Effector memory CD8-positive, alpha-beta T cell (primary cell): ENCODE results near the gene BMP6.

Source experiments
- ATAC-seq: fragments of 150-1000 bp; cut with Tn5 transposase; replicated peaks from 2 replicates; pipeline ENCODE4 v1.10.0; 2021; ENCODE audit warnings: mild to moderate bottlenecking, moderate library complexity
- DNase-seq, 3 experiments: peaks; one replicate each; pipeline ENCODE4 v3.0.0; 2021
- H3K27ac Mint-ChIP-seq, 2 donors: one replicate each; pipeline ENCODE4 v1.8.0; 2022; ENCODE audit warnings: mild to moderate bottlenecking in 2 of 2, mixed read lengths in 2 of 2, moderate library complexity in 2 of 2
- H3K27me3 Mint-ChIP-seq, 2 donors: one replicate each; pipeline ENCODE4 v1.8.0; 2022; ENCODE audit warnings: mixed read lengths in 2 of 2
- H3K36me3 Mint-ChIP-seq: one replicate; pipeline ENCODE4 v1.8.0; 2022; ENCODE audit warnings: mild to moderate bottlenecking, moderate library complexity, mixed read lengths; ENCODE audit not compliant: insufficient read depth
- H3K4me1 Mint-ChIP-seq, 2 donors: one replicate each; pipeline ENCODE4 v1.8.0; 2022; ENCODE audit warnings: low read depth in 2 of 2, mixed read lengths in 2 of 2
- H3K4me3 Mint-ChIP-seq, 2 donors: one replicate each; pipeline ENCODE4 v1.8.0; 2022; ENCODE audit warnings: mild to moderate bottlenecking in 2 of 2, mixed read lengths in 2 of 2, moderate library complexity in 2 of 2
- H3K9me3 Mint-ChIP-seq, 2 donors: one replicate each; pipeline ENCODE4 v1.8.0; 2022; ENCODE audit warnings: mixed read lengths in 2 of 2

Gene BMP6

GRCh38 chr6:7846966-7847818 lies 121.3 kb downstream of the BMP6 start:
- H3K4me1 Mint-ChIP-seq: no peaks in the 10 kb centered on the region

DNA sequence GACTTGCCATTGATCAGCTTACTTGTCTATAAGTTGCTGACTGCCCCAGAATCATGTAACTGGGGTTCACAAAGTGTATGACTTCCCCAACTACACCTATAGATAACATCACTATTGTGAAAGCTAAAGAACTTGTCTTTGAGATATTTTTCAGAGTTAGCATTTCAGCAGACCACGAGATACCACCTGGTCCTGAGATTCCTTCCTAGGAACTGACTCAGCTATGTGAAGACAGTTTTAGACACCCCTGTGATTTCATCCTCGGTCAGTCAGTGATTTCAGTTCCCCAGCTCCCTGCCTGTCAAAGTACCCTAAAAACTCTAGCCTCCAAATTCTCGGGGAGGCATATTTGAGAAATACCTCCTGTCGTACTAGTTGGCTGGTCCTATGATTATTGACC lies 122.3 kb downstream of the BMP6 start:
- no peak for ATAC-seq
- H3K9me3 Mint-ChIP-seq: peaks cover 0 to 1% of the 10 kb centered on the region in 2 donors
- DNase-seq: no peak
- no peak overlapping the region for H3K27ac Mint-ChIP-seq
- H3K4me1 Mint-ChIP-seq: no peaks in the 10 kb centered on the region
- H3K36me3 Mint-ChIP-seq: no peaks in the 10 kb centered on the region
- H3K27me3 Mint-ChIP-seq: peaks cover 22 to 38% of the 10 kb centered on the region in 2 donors
- H3K4me3 Mint-ChIP-seq: no peak overlapping the region

More at GRCh38 chr6:7846966-7847818, 121.3 kb downstream of the BMP6 start:
- ATAC-seq (no peak), DNase-seq (no peak)
- no peak overlapping the region for H3K27ac Mint-ChIP-seq
- H3K4me3 Mint-ChIP-seq: no peak overlapping the region
- no peaks in the 10 kb centered on the region for H3K9me3 Mint-ChIP-seq
- no peaks in the 10 kb centered on the region for H3K36me3 Mint-ChIP-seq
- peaks cover 23 to 40% of the 10 kb centered on the region in 2 donors for H3K27me3 Mint-ChIP-seq

DNA sequence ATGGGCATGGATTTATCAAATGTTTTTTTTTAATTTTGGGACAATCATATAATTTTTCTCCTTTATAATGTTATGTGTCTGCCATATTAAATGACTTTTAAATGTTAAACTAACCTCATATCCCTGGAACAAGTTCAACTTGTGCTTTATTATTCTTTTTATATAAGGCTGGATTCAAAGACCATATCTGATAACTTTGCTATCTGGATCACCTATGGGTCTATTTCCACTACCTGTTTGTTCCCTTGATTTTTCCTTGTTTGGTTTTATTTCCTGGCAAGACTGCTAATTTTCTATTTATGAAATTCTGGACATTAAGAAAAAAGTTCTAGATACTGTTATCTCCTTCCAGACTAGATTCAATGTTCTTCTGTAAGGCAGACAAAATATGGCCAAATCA lies 125.9 kb downstream of the BMP6 start:
- H3K27me3 Mint-ChIP-seq: peaks cover under 1 to 10% of the 10 kb centered on the region in 2 donors
- H3K4me3 Mint-ChIP-seq: no peak overlapping the region
- no peak overlapping the region for H3K27ac Mint-ChIP-seq
- peaks cover 0 to 1% of the 10 kb centered on the region in 2 donors for H3K9me3 Mint-ChIP-seq
- ATAC-seq (no peak), DNase-seq (no peak)
- H3K36me3 Mint-ChIP-seq: no peaks in the 10 kb centered on the region
- H3K4me1 Mint-ChIP-seq: no peaks in the 10 kb centered on the region

DNA sequence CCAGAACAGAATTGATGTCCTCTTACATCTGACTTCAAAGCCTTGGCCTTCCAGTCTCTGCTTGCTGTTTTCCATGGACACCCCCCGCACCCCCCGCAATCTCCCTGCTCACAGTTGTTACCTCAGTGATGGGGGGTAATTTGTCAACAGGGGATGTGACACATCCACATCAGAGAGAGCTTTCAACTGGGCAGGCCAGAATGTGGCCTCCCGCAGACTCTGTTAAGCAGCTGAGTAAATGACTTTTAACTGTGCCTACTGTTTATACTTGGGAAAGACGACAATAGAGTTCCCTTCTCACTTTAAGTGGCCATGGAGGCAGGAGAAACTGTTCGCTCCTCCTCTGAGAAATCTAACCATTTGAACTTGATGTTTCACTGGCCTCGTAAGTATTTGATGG lies 133.7 kb downstream of the BMP6 start:
- Mint-ChIP-seq H3K4me3 (no peak overlapping the region), H3K4me1 (no peaks in the 10 kb centered on the region), H3K27ac (no peak overlapping the region), H3K27me3 (peaks cover 10 to 47% of the 10 kb centered on the region in 2 donors), H3K36me3 (no peaks in the 10 kb centered on the region), H3K9me3 (no peaks in the 10 kb centered on the region)
- ATAC-seq (no peak), DNase-seq (no peak)

GRCh38 chr6:7865781-7866180 lies 139.9 kb downstream of the BMP6 start:
- Mint-ChIP-seq H3K27me3 (peaks cover 9 to 62% of the 10 kb centered on the region in 2 donors), H3K9me3 (no peaks in the 10 kb centered on the region), H3K4me3 (no peak overlapping the region), H3K4me1 (no peaks in the 10 kb centered on the region), H3K36me3 (peaks cover 3% of the 10 kb centered on the region), H3K27ac (no peak overlapping the region)
- no peak for ATAC-seq
- DNase-seq: no peak

DNA sequence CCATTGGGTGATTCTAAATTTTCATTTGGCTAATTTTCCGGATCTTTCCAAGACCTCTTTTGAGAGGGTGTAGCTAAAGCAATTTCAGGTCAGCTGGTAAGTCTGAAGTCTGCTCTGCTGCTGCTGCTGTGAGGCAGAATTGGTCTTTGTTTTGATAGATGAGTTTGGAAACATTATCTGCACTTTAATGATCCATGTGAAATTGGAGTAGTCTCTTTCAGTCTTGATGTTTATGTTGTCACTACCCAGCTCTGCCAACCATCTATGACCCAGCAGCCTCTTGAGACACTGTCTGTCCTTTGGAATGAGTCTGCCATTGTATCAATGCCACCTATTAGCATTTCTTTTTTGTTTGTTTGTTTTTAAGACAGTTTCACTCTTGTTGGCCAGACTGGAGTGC lies 140.6 kb downstream of the BMP6 start:
- Mint-ChIP-seq H3K9me3 (no peaks in the 10 kb centered on the region), H3K36me3 (peaks cover 3% of the 10 kb centered on the region), H3K4me3 (no peak overlapping the region), H3K27me3 (peaks cover 9 to 64% of the 10 kb centered on the region in 2 donors), H3K4me1 (no peaks in the 10 kb centered on the region), H3K27ac (no peak overlapping the region)
- ATAC-seq (no peak), DNase-seq (no peak)

GRCh38 chr6:7868926-7869325 lies 143.0 kb downstream of the BMP6 start:
- ATAC-seq (no peak), DNase-seq (no peak)
- peaks cover 5 to 47% of the 10 kb centered on the region in 2 donors for H3K27me3 Mint-ChIP-seq
- no peaks in the 10 kb centered on the region for H3K4me1 Mint-ChIP-seq
- peaks cover 3% of the 10 kb centered on the region for H3K36me3 Mint-ChIP-seq
- H3K27ac Mint-ChIP-seq: no peak overlapping the region
- no peak overlapping the region for H3K4me3 Mint-ChIP-seq
- H3K9me3 Mint-ChIP-seq: no peaks in the 10 kb centered on the region

- no peak for DNase-seq
- Mint-ChIP-seq H3K27ac (no peak overlapping the region), H3K36me3 (peaks cover 13% of the 10 kb centered on the region), H3K4me1 (no peaks in the 10 kb centered on the region), H3K9me3 (no peaks in the 10 kb centered on the region), H3K27me3 (no peaks in the 10 kb centered on the region), H3K4me3 (no peak overlapping the region)
- no peak for ATAC-seq
Observed at GRCh38 chr6:7878401-7878964, 152.6 kb downstream of the BMP6 start.

GRCh38 chr6:7879043-7879442 lies 153.1 kb downstream of the BMP6 start:
- Mint-ChIP-seq H3K4me1 (no peaks in the 10 kb centered on the region), H3K27ac (no peak overlapping the region), H3K9me3 (no peaks in the 10 kb centered on the region), H3K27me3 (no peaks in the 10 kb centered on the region), H3K4me3 (no peak overlapping the region), H3K36me3 (peaks cover 16% of the 10 kb centered on the region)
- DNase-seq (no peak), ATAC-seq (no peak)

DNA sequence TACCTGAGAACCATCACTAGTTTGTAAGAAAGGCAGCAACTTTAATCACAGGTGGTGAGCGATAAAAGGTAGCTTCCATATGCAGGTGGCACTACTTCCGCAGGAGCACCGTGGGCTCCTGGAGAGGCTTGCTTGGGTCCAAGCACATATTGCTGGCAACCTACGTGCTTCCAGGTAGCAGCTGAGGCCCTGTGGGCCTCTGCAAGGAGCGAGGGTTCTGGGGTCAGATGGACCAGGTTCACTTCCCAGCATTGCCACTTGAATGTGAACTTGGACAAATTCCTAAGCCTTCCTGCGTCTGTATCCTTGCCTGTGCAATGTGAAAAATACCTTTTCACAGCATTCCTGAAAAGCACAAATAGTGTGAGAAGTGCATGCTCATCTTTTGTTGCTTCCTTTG lies 153.7 kb downstream of the BMP6 start:
- ATAC-seq: no peak
- Mint-ChIP-seq H3K9me3 (no peaks in the 10 kb centered on the region), H3K4me1 (no peaks in the 10 kb centered on the region), H3K27ac (no peak overlapping the region), H3K27me3 (no peaks in the 10 kb centered on the region), H3K4me3 (no peak overlapping the region), H3K36me3 (peaks cover 18% of the 10 kb centered on the region)
- DNase-seq: no peak

DNA sequence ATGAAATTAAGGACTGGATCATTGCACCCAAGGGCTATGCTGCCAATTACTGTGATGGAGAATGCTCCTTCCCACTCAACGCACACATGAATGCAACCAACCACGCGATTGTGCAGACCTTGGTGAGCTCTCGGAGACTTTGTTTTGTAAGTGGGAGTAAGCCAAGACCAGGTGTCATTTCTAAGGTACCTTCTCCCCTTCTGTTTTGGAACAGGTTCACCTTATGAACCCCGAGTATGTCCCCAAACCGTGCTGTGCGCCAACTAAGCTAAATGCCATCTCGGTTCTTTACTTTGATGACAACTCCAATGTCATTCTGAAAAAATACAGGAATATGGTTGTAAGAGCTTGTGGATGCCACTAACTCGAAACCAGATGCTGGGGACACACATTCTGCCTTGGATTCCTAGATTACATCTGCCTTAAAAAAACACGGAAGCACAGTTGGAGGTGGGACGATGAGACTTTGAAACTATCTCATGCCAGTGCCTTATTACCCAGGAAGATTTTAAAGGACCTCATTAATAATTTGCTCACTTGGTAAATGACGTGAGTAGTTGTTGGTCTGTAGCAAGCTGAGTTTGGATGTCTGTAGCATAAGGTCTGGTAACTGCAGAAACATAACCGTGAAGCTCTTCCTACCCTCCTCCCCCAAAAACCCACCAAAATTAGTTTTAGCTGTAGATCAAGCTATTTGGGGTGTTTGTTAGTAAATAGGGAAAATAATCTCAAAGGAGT lies 154.2 kb downstream of the BMP6 start:
- Mint-ChIP-seq H3K4me3 (no peak overlapping the region), H3K9me3 (no peaks in the 10 kb centered on the region), H3K4me1 (no peaks in the 10 kb centered on the region), H3K36me3 (peaks cover 21% of the 10 kb centered on the region), H3K27me3 (no peaks in the 10 kb centered on the region), H3K27ac (no peak overlapping the region)
- ATAC-seq: no peak
- no peak for DNase-seq

GRCh38 chr6:7880718-7881107 lies 154.8 kb downstream of the BMP6 start:
- H3K27me3 Mint-ChIP-seq: no peaks in the 10 kb centered on the region
- no peak overlapping the region for H3K4me3 Mint-ChIP-seq
- H3K4me1 Mint-ChIP-seq: no peaks in the 10 kb centered on the region
- DNase-seq: no peak
- ATAC-seq: no peak
- H3K9me3 Mint-ChIP-seq: no peaks in the 10 kb centered on the region
- peaks cover 21% of the 10 kb centered on the region for H3K36me3 Mint-ChIP-seq
- H3K27ac Mint-ChIP-seq: no peak overlapping the region

DNA sequence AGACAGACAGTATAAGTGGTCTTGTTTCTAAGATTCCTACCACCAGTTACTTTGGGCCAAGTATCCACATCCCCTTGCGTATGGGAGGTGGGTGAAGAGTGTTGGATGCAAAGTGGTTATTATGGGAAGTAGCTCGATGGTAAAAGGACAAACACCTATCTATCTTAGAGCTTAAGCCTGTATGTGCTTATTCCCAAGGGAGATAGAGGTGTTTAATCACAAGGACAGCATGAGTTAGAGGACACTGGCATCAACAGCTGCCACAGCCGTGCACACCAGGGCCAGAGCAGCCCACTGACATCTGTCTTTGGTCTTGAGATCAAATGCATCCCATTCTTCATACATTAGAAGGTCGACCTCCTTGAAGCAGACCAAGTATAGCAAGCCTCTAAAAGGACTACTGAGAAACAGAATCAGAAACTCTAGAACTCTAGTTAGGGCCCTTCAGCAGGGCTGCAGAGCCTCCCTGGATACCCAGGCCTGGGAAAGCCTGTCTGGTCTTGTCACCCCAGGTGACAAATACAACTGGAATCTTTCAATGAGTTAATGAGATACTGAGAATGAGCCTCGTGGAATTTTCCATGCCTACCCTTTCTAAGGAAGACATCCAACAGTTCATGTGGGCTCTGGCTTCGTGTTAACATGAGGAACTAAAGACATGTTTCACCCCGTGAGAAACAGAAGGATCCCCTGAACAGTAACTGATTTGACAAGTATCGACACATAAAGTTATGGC lies 156.0 kb downstream of the BMP6 start:
- H3K4me1 Mint-ChIP-seq: no peaks in the 10 kb centered on the region
- no peaks in the 10 kb centered on the region for H3K9me3 Mint-ChIP-seq
- H3K4me3 Mint-ChIP-seq: no peak overlapping the region
- H3K27ac Mint-ChIP-seq: no peak overlapping the region
- H3K27me3 Mint-ChIP-seq: no peaks in the 10 kb centered on the region
- peaks cover 28% of the 10 kb centered on the region for H3K36me3 Mint-ChIP-seq
- ATAC-seq (no peak), DNase-seq (no peak)
